ENCODE data around the gene FGD2.
"Not testable (repeated sequence)": the region's sequence is repeated elsewhere in the genome, so short reads cannot be mapped to it uniquely, and the experiment has no call there.

FGD2 gene

DNA sequence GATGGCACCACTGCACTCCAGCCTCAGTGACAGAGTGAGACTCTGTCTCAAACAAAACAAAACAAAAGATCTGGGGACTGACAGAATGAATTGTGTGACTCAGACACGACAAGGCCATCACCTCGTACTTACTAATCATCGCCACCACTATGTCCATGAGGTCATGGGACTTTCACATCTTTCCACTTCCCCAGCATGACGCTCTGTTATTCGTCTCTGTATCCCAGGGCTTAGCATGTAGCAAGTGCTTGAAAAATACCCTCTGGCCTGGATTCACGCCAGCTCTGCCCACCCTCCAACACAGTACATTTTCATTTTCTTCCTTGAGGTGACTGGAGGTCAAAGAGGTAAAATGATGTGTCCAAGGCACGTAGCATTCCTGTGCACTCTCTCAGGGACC, 27.8 kb downstream of the FGD2 start:
- in situ Hi-C loops (cut with MboI; ENCODE audit: low sequenced_read_pairs) = no loop called here

DNA sequence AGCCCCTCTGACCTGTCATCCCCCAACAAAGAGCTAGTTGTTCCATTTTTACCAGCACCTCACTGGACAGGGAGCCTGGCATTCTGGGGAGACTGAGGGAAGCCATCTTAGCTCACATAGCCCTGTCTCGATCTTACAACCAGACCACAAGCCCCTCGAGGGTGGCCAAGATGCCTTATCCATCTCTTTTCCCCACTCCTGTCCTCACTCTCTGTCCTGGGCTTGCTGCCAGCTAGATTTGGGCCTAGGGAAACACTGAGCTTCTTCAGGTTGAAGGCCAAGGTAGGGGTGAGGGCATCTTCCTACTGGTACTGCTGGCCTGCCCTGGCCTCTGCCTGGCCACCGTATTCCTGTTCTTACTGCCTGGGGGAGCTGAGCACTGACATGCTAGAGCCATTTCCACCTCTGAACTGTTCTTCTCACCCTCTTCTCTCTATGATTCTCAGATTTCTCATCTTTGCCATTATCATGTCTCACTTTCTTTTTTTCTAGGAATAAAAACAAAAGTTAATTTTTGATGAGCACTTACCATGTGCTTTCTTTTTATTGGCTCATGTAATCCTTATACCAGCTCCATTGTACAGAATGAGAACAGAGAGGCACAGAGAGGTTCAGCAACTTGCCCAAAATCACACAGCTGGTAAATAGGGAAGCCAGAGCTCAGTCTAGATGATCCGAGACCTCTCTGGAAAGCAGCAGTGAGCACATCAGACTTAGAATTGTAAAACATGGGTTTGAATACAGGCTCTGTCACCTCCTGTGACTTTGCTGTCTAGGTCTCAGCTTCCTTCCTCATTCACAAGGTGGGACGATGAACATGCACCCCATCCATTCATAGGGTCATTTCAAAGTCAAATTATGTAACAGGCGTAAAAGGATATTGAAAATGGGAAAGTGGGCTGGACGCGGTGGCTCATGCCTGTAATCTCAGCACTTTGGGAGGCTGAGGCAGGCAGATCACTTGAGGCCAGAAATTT, 28.7 kb downstream of the FGD2 start:
- in situ Hi-C loops (cut with MboI; ENCODE audit: low sequenced_read_pairs) = no loop called here

DNA sequence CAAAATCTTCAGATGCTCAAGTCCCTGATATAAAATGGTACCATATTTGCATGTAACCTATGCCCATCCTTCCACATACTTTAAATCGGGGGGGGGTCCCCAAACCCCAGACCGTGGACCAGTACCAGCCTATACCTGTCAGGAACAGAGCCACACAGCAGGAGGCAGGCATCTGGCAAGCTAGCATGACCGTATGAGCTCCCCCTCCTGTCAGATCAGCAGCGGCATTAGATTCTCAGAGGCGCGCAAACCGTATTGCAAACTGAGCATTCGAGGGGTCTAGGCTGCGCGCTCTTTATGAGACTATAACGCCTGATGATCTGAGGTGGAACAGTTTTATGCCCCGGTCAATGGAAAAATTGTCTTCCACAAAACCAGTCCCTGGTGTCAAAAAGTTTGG, 30.7 kb downstream of the FGD2 start:
- in situ Hi-C loops (cut with MboI; ENCODE audit: low sequenced_read_pairs) = no loop called here

DNA sequence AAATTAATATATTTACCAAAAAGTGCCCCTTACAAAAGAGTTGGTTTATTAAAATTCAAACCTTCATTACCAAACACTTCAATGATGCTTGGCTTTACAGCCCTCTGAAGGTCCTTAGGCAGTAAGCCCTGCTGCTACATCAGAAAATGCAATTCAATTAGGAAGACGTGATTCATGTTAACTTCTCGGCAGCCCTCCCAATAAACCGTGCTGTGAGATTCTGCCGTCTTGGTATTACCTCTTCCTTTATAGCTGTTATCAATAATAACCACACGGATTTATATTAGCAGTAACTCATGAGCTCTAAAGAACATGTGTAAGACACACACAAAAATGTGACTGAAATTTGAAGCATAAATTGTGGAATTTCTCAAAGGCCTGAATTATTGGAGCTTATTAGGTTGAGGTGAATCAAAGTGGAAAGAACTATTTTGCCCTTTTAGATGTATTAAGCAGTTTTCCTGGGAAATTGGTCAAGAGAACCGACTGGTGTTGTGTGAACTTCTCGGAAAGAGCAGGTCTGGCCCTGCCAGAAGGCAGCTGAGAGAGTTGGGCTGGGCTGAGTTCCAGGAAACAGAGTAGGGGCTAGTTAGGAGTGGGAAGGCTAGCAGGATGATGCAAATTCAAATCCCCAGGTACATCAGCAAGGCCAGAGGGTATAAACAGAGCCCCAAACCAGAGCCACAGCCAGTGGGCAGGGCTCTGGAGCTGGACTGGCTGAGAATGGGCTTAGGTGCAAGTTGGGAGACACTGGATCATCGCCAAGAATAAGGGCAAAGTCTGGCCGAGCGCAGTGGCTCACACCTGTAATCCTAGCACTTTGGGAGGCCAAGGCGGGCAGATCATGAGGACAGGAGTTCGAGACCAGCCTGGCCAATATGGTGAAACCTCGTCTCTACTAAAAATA, 33.1 kb downstream of the FGD2 start:
- in situ Hi-C loops (cut with MboI; ENCODE audit: low sequenced_read_pairs) = no loop called here

DNA sequence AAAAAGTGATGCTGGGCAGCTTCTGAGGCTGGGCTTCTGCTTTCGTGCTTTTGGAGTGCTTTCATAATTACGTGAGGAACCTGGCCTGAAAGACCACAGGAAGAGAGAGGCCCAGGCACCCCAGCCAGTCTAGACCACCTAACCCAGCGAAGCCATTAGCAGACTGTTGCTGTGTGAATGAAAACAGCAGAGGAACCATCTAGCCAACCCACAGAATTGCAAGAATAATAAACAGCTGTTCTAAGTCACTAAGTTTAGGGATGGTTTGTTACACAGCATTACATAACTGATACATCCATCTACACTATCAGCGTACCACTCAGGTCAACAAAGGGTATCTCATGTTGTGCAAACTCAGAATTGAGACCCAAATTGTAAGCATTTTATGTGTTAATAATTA, 34.5 kb downstream of the FGD2 start:
- in situ Hi-C loops (cut with MboI; ENCODE audit: low sequenced_read_pairs) = no loop called here

DNA sequence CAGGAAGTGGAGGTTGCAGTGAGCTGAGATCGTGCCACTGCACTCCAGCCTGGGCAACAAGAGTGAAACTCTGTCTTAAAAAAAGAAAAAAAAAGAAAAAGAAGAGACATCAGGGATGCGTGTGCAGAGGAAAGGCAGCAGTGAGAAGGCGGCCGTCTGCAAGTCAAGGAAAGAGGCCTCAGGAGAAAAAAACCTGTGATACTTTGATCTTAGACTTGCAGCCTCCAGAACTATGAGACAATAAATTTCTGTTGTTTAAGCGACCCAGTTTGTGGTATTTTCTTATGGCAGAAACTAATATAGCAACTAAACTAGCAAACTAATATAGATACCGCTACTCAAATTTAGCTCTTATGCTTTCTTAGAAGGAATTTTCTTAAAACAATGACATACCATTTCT, 36.1 kb downstream of the FGD2 start:
- in situ Hi-C loops (cut with MboI; ENCODE audit: low sequenced_read_pairs) = no loop called here

DNA sequence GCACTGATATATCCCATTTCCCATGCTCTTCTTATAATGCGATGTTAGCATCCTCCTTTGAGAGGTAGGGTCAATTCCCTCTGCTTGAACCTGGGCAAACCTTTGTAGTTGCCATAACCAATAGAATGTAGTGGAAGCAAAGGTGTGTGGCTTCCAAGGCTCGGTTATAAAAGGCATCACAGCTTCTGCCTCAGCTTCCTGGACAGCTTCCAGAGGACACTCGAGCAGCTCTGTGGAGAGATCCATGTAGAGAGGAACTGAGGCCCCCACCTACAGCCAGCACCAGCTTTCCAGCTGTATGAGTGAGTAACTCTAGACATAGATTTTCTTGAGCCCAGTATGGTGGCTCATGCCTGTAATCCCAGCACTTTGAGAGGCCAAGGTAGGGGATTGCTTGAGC, 36.7 kb downstream of the FGD2 start:
- in situ Hi-C loops (cut with MboI; ENCODE audit: low sequenced_read_pairs) = no loop called here

DNA sequence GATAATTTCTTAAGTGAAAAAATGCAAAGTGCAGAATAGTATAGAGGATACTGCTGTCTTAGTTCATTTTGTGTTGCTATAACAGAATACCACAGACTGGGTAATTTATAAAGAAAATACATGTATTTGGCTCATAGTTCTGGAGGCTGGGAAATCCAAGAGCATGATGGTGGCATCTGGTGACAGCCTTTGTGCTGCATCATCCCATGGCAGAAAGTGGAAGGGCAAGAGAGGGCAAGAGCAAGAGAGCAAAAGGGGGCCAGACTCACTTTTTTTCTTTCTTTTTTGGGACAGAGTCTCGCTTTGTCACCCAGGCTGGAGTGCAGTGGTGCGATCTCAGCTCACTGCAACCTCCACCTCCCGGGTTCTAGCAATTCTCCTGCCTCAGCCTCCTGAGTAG, 37.6 kb downstream of the FGD2 start:
- in situ Hi-C loops (cut with MboI; ENCODE audit: low sequenced_read_pairs) = not testable (repeated sequence)

DNA sequence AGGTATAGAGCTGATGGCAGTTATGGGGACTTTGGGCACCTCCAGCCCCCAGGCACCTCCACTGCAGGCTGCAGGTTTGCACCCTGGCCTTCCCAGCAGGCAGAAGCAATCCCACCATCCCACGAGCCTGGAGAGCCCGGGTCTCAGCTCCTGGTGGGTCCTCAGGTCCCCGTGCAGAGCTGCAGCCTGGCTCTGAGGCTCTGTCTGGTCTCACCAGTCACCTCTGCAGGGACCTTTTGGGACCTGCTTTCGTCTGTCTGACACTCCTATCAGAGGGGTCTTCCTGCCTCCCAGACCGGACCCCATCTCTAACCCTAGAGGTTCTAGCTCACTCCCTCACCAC, 41.9 kb downstream of the FGD2 start:
- in situ Hi-C loops (cut with MboI; ENCODE audit: low sequenced_read_pairs) = no loop called here

DNA sequence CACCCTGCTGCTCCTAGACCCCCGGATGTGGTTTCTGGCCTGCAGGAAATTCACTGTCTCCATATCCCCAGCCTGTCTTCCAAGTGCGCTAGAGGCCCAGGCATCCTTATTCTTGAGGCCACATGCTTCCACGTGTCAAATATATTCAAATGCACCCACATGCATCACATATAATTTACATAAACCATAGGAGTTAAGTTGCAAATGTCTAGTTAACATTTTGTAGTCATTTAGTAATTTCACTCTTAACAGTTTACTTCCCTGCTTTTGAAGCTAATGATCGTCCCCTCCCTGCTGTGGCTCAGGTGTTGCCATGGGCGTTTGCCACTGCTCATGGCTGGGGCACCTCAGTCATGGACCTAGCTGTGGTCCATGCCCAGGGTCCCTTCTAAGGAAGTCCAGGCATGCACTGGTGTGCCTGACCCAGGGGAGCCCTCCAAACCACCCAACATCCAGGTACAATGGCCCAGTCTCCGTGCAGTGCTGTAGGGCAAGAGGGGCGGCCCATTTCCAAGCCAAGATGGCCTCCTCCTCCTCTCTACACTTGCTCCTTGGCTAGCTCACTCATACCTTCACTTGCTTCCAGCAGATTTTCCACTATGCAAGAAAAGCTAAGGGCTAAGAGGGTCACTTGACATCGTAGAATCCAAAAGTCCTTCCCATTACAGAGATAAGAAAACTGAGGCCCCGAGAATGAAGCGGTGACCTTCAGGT, 42.4 kb downstream of the FGD2 start:
- in situ Hi-C loops (cut with MboI; ENCODE audit: low sequenced_read_pairs) = no loop called here

DNA sequence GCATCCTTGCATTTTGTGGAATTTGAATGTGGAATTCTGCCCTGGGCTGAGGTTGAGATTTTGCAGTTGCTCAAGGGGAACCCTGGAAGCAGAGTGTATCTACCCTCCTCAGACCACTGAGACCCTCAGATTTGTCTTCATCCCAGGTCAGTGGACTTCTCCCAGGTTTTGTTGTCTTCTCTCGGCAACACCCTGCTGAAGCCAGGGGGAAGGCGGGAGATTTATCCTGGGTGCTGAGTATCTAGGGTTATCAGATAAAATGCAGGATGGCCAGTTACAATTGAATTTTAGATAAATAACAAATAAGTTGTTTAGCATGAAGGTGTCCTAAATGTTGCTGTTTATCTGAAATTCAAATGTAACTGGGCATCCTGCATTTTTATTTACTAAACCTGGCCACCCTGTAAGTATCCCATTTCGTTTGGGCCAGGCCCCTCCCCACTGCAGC, 43.0 kb downstream of the FGD2 start:
- in situ Hi-C loops (cut with MboI; ENCODE audit: low sequenced_read_pairs) = no loop called here

DNA sequence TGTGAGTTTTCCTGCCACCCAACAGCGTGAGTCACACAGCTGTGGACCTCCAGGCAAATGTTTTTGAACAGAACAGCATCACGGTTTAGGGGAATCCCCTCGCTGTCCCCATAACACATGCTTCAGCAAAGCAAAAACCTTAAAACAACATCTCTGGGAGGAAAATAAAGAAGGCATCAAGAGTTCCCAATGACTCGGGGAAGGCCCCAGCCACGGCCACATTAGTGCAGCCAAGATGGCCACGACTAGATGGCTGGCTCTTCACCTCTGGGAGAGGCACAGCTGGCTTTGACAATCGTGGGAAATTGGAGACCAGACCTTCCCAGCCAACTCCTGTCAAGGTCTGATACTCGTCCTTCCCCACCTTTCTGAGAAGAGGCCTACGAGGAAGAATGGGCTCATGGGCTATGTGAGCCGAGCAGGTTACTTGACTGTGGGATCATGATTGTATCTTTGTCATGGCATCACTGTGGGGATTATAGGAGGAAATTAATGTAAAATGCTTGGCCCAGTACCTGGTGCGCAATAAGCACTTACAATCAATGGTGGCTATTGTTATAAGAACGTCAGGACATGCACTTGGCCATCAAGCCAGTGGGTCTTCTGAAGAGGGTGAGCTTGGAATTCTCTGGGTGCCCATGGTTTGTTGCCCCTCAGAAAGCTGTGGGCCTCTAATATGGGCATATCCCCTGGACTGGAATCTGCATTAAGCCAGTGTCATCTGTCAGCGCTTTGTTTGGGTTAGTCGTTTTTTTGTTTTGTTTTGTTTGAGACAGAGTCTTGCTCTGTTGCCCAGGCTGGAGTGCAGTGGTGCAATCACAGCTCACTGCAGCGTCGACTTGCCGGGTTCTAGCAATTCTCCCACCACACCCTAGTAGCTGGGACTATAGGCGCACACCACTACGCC, 43.6 kb downstream of the FGD2 start:
- in situ Hi-C loops (cut with MboI; ENCODE audit: low sequenced_read_pairs) = no loop called here

DNA sequence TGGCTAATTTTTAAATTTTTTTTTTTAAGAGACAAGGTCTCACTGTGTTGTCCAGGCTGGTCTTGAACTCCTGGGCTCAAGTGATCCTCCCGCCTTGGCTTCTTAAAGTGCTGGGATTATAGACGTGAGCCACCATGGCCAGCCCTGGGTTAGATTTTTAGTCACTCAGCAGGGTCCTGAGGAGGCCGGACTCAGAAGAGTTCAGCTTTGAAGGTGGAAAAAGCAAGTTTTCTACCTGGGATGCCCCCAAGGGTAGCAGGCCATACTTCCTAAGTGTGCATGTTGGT, 44.2 kb downstream of the FGD2 start:
- in situ Hi-C loops (cut with MboI; ENCODE audit: low sequenced_read_pairs) = loop anchor here (5.0 kb wide), 1 partner anchor 123 kb away; the partner anchor contains the start of gene PIM1

DNA sequence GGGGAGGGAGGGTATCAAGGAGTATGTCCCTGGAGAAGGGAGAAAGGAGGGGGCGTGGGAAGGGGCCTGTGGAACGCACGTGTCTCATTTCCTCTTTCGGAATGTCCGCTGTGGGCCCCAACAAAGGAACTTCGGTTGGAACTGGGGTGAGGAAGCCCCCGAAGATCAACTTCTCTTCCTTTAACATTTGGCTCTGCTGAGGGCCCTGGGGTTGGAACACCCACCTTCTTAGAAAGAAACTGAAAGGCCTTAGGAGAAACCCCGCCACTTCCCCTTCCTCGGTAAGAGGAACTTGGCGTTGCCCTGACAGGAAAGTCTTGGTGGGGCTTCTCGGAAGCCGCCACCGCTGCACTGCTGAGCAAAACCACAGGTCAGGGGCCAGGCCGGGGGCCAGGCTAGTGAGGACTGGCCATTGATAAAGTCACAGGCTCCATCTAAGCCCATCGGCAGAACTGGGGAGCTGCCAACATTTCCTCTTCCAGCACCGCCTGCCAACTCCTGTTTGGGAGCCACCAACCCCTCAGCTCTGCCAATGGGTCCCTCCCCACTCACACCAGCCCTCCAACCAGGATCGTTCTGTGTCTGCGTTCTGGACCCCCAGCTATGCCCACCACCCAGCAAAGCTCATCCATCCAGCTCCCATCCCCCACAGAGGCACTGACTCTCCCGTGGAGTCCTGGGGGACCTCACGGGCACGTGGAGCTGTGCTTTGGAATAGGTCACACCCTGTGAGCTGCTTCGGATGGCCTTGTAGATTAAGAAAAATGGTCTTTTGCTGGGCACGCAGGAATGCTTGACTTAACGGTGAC, 44.8 kb downstream of the FGD2 start:
- in situ Hi-C loops (cut with MboI; ENCODE audit: low sequenced_read_pairs) = loop anchor here (5.0 kb wide), 1 partner anchor 122 kb away; the partner anchor contains the start of gene PIM1

DNA sequence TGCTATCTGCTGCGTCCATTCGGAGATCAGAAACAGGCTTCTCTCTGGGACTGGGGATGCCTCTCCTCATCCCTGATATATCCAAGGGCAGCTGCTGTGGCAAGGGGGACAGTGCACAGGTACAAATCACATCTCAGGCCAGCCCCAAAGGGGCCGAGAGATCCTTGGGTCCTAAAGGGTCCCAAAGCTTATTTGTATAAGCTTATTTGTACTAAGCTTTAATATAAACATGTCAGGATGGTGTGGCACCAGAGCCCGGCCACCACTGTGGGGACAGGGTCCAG, 45.3 kb downstream of the FGD2 start:
- in situ Hi-C loops (cut with MboI; ENCODE audit: low sequenced_read_pairs) = loop anchor here (5.0 kb wide), 1 partner anchor 122 kb away; the partner anchor contains the start of gene PIM1

DNA sequence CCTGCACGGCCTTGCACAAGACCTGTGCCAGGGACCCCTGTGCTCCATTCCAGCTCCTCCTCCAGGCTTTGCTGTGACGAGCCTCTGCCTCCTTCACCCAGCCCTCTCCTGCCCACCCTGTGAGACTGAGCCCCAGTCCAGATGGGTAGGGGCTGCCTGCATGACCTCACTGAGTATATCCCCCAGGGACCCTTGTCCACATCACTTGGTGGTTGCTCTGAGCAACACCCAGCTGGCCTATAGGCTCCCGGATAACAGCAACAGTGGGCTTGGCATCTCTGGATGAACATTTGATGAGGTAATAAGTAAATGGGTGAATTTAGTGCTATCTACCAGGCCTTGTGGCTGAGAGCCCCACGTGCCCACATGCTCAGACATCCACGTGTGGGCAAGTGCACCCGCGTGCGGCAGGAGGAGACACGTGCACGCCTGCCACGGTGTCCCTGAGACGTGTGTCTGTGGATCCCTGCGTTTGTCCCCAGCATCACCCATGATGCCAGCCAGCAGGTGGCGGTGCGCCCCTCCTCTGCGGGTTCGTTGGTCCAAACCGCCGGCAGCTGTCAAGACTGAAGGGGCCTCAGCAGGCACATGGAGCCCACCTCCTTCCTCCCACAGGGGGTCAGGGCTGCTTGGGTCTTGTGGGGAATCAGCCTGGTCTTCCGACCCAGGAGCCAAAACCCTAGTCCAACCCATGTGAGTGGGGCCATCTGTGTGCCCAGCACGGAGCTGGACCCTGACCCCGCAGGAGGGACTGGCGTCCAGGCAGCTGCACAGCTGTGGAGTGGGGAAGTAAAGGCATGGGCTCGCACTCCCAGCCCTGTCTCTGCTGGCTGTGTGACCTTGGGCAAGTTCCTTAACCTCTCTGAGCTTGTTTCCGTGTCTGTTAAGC, 45.9 kb downstream of the FGD2 start:
- in situ Hi-C loops (cut with MboI; ENCODE audit: low sequenced_read_pairs) = loop anchor here (5.0 kb wide), 1 partner anchor 121 kb away; the partner anchor contains the start of gene PIM1

DNA sequence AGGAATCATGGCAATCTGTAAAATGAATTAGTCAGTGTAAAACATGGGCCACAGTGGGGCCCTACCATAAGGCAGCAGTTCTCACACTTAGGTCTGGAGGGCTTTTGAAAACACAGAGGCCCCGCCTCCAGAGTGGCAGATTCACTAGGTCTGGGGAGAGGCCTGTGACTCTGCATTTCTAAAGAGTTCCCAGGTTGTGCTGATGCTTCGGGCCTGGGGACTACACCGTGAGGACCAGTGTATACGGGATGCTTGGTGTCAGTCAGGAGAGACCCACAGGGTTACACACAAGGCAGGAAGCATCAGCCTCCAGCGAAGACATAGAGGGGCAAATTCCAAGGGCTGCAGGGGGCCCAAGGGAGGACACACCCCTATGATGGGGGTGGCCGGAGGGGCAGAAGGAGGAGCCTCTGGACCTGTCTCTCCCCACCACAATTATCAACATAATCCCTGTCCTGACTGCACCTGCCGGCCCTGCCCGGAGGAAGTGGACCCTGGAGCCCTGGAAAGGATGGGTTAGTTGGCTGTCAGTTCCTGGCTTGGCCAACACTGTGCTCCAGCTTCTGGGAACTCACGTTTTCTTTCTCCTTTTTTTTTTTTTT, 46.7 kb downstream of the FGD2 start:
- in situ Hi-C loops (cut with MboI; ENCODE audit: low sequenced_read_pairs) = loop anchor here (5.0 kb wide), 1 partner anchor 120 kb away; the partner anchor contains the start of gene PIM1

DNA sequence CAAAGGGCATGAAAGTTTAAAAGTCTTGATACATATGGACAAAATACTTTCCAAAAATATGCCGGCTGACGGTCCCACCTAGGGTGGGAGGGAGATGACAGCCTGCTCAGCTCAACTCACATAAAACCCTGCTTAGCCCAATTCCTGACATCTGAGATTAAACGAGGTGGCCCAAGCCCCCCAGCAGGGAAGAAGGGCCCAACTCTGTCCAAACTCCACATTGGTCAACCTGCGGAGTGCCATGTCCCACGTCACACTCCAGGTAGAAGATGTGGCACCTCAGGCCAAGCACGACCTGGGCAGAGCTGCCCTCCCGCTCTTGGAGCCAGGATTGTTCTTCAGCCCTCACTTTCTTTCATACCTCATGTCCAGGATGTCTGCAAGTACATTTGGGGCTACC, 48.2 kb downstream of the FGD2 start:
- in situ Hi-C loops (cut with MboI; ENCODE audit: low sequenced_read_pairs) = loop anchor here (5.0 kb wide), 1 partner anchor 119 kb away; the partner anchor contains the start of gene PIM1
